ENCODE results near the gene MAML2. TPM values are rescaled to one million over a fixed set of nuclear protein-coding genes. Genes with fewer than 3 reads are reported as not detected.

Gene MAML2
- total and polyA plus RNA-seq, 2 experiments from 2014 or later, result 2.0 to 7.1 TPM

- no peak for TF ChIP-seq ETS1 (IDR thresholded peaks at IDR 0.05)
- no peak for TF ChIP-seq EZH2 (IDR thresholded peaks at IDR 0.05; ENCODE audit: low read depth, unreplicated experiment)
- no peak for TF ChIP-seq EZH2phosphoT487 (IDR thresholded peaks at IDR 0.05; ENCODE audit: unreplicated experiment)
- no peak for TF ChIP-seq ZNF462 (CRISPR knock-in tag; IDR thresholded peaks at IDR 0.05)
Observed at GRCh38 chr11:96278039-96278897, 64.7 kb downstream of the MAML2 start (continued).

GRCh38 chr11:96277696-96278038 lies 65.3 kb downstream of the MAML2 start:
- Histone ChIP-seq H2AFZ (no peak overlapping the region), H3K4me2 (no peak overlapping the region), H3F3A (replicated peaks; ENCODE audit: low read depth) (no peaks in the 10 kb centered on the region), H3K36me3 (ENCODE audit: insufficient read depth) (no peaks in the 10 kb centered on the region), H3K27ac (ENCODE audit: low read depth) (no peak overlapping the region), H3K9me2 (ENCODE audit: insufficient read depth) (no peaks in the 10 kb centered on the region), H3K79me2 (replicated peaks; ENCODE audit: insufficient read depth) (peaks cover 4% of the 10 kb centered on the region; the same call in 1 of the 2 replicates), H3K4me3 (no peak overlapping the region), H3K27me3 (ENCODE audit: insufficient read depth) (no peaks in the 10 kb centered on the region), H3K4me1 (ENCODE audit: insufficient read depth) (peaks cover 41% of the 10 kb centered on the region), H4K20me1 (replicated peaks; ENCODE audit: insufficient read depth) (no peaks in the 10 kb centered on the region)
- H3K27me3 Mint-ChIP-seq (ENCODE audit: insufficient read depth, low read depth, poor library complexity), result no peaks in the 10 kb centered on the region
- DNase-seq (ENCODE audit: low spot score), result no peak
- no peak for ATAC-seq
- no peaks in the 10 kb centered on the region for H3K36me3 Mint-ChIP-seq (ENCODE audit: low read depth)
- H3K9me3 Mint-ChIP-seq, result no peaks in the 10 kb centered on the region
- H3K4me1 Mint-ChIP-seq, result peaks cover 40% of the 10 kb centered on the region
- no peak overlapping the region for H3K4me3 Mint-ChIP-seq
- H3K27ac Mint-ChIP-seq, result no peak overlapping the region
- no peak for TF ChIP-seq CREB1 (CRISPR knock-in tag; IDR thresholded peaks at IDR 0.05; ENCODE audit: low read depth)
- TF ChIP-seq POLR2AphosphoS5 (IDR thresholded peaks at IDR 0.05; ENCODE audit: low read depth), result no peak
- TF ChIP-seq REST (IDR thresholded peaks at IDR 0.05; ENCODE audit: unreplicated experiment), result no peak
- no peak for TF ChIP-seq ETS1 (IDR thresholded peaks at IDR 0.05)
- TF ChIP-seq ZNF331 (CRISPR knock-in tag; IDR thresholded peaks at IDR 0.05; ENCODE audit: low read depth), result no peak
- TF ChIP-seq JUNB (IDR thresholded peaks at IDR 0.05; ENCODE audit: unreplicated experiment), result no peak

Data from GM23338 (cell line).